Adipocyte (in vitro differentiated cells): ENCODE measurements around the gene SLC25A39.
"Not testable (repeated sequence)": the region's sequence is repeated elsewhere in the genome, so short reads cannot be mapped to it uniquely, and the experiment has no call there.

ENCODE experiments used
- DNase-seq: peaks from one replicate; pipeline ENCODE4 v3.0.0-alpha.2; 2015; ENCODE audit warnings: low read depth
- H3K27me3 ChIP-seq: replicated peaks from 2 replicates; pipeline ENCODE4 v1.7.0; 2013; ENCODE audit warnings: mild to moderate bottlenecking, low read length, moderate library complexity; ENCODE audit not compliant: control insufficient read depth, insufficient read depth
- H3K36me3 ChIP-seq: 2 replicates; pipeline ENCODE4 v1.7.0; 2013; ENCODE audit warnings: low read length, mild to moderate bottlenecking, moderate library complexity; ENCODE audit not compliant: control insufficient read depth, insufficient read depth, severe bottlenecking
- H3K4me1 ChIP-seq: 2 replicates; pipeline ENCODE4 v1.7.0; 2013; ENCODE audit warnings: mild to moderate bottlenecking, low read length, moderate library complexity; ENCODE audit not compliant: control insufficient read depth, insufficient read depth
- H3K4me3 ChIP-seq: 2 replicates; pipeline ENCODE4 v1.7.0; 2013; ENCODE audit warnings: mild to moderate bottlenecking, low read length, moderate library complexity
- H3K9ac ChIP-seq: 2 replicates; pipeline ENCODE4 v1.7.0; 2013; ENCODE audit warnings: mild to moderate bottlenecking, low read length, moderate library complexity
- H3K9me3 ChIP-seq: 2 replicates; pipeline ENCODE4 v1.7.0; 2013; ENCODE audit warnings: mild to moderate bottlenecking, low read length, moderate library complexity; ENCODE audit not compliant: control insufficient read depth

SLC25A39 gene

DNA sequence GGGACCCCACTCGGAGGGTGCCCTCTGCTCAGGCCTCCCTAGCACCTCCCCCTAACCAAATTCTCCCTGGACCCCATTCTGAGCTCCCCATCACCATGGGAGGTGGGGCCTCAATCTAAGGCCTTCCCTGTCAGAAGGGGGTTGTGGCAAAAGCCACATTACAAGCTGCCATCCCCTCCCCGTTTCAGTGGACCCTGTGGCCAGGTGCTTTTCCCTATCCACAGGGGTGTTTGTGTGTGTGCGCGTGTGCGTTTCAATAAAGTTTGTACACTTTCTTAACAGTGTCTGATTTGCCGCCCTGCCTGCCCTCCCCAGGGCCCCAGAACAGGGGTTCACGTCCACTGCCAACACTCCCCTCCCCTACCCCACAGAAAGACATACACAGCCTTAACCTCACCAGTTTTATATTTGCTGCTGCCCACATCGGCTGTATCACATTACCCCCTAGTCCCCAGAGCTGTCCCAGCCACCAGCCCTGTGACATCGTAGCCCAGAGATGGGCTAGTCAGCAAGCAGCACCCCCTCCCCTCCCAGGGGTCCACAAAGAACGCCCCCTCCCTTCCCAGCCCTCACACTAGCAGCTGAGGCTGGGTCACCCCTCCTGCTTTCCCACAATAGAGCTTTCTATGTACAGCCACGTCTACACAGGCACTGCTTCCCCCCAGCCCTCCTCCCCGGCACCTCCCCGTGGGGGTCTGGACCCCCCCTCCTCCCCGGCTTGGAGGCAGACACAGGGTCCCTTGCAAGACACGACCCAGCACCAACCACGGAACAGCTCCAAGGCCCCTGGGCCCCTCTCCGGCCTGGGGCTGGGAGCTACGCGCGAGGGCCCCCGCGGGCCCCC lies 28.4 kb upstream of the SLC25A39 start:
- Histone ChIP-seq H3K9me3 (no peaks in the 10 kb centered on the region), H3K4me3 (peak overlapping the region; percentile 41), H3K36me3 (peaks cover 28% of the 10 kb centered on the region), H3K4me1 (peaks cover 4% of the 10 kb centered on the region), H3K9ac (peak overlapping the region; percentile 25), H3K27me3 (no peaks in the 10 kb centered on the region)
- DNase-seq: no peak

DNA sequence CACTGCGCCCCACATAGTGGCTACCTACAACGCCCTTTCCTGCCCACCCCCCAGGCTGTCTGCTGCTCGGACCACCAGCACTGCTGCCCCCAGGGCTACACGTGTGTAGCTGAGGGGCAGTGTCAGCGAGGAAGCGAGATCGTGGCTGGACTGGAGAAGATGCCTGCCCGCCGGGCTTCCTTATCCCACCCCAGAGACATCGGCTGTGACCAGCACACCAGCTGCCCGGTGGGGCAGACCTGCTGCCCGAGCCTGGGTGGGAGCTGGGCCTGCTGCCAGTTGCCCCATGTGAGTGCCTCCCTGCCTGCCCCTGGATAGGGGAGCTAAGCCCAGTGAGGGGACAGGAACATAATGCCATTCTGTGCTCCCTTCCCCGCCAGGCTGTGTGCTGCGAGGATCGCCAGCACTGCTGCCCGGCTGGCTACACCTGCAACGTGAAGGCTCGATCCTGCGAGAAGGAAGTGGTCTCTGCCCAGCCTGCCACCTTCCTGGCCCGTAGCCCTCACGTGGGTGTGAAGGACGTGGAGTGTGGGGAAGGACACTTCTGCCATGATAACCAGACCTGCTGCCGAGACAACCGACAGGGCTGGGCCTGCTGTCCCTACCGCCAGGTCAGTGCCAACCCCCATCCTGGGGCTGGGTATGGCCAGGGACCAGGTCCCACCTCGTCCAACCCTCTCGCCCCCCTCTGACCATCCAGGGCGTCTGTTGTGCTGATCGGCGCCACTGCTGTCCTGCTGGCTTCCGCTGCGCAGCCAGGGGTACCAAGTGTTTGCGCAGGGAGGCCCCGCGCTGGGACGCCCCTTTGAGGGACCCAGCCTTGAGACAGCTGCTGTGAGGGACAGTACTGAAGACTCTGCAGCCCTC lies 27.6 kb upstream of the SLC25A39 start:
- Histone ChIP-seq H3K4me1 (peaks cover 4% of the 10 kb centered on the region), H3K27me3 (no peaks in the 10 kb centered on the region), H3K9me3 (no peaks in the 10 kb centered on the region), H3K4me3 (no peak overlapping the region), H3K36me3 (peaks cover 28% of the 10 kb centered on the region), H3K9ac (no peak overlapping the region)
- DNase-seq: no peak

DNA sequence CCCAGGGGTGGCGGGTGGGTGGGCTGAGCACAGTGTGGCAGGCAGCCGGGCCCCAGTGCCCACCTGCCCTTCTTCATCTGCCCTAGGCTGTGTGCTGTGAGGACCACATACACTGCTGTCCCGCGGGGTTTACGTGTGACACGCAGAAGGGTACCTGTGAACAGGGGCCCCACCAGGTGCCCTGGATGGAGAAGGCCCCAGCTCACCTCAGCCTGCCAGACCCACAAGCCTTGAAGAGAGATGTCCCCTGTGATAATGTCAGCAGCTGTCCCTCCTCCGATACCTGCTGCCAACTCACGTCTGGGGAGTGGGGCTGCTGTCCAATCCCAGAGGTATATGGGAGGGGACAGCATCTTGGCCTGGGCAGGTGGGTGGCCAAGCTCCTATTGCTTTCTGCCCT lies 26.8 kb upstream of the SLC25A39 start:
- H3K4me1 ChIP-seq: peaks cover 4% of the 10 kb centered on the region
- H3K36me3 ChIP-seq: peaks cover 28% of the 10 kb centered on the region
- H3K9me3 ChIP-seq: no peaks in the 10 kb centered on the region
- DNase-seq: no peak
- no peak overlapping the region for H3K4me3 ChIP-seq
- no peaks in the 10 kb centered on the region for H3K27me3 ChIP-seq
- no peak overlapping the region for H3K9ac ChIP-seq

DNA sequence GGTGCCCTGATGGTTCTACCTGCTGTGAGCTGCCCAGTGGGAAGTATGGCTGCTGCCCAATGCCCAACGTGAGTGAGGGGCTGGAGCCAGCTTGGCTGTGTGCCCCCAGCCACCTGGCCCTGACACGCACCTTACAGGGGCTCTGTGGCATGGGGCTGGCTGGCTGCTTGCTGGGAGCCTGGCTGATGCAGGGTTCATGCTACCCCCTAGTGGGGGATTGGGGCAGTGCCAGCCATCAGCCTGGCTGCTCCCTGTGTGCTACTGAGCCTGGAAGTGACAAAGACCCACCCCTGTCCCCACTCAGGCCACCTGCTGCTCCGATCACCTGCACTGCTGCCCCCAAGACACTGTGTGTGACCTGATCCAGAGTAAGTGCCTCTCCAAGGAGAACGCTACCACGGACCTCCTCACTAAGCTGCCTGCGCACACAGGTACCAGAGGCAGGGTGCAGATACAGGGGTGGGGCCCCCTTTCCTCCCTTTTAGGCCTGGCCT lies 26.2 kb upstream of the SLC25A39 start:
- Histone ChIP-seq H3K4me3 (no peak overlapping the region), H3K36me3 (peaks cover 28% of the 10 kb centered on the region)
- peak; percentile 73 for DNase-seq

DNA sequence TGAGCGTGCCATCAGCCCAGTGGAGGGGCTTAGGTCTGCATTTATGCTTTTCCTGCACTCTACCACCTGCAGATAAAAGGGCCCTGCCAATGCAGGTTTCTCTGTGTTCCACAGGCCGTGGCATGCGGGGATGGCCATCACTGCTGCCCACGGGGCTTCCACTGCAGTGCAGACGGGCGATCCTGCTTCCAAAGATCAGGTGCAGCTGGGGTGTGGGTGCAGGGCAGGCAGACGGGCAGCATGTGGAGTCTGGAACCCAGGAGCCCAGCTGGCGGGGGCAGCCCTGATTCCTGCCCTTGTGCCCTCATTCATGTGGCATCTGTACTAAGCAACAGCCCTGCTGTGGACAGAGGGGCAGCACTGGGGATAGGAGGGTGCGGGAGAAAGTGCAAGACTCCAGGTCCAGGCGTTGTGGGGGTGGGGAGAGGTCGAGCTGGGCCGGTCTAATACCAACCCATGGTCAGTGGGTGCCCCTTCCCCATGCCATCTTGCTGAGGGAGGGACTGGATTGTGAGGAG lies 25.0 kb upstream of the SLC25A39 start:
- no peak for DNase-seq
- H3K4me3 ChIP-seq: no peak overlapping the region
- no peak overlapping the region for H3K9ac ChIP-seq
- H3K9me3 ChIP-seq: no peaks in the 10 kb centered on the region
- peaks cover 4% of the 10 kb centered on the region for H3K4me1 ChIP-seq
- H3K36me3 ChIP-seq: peaks cover 28% of the 10 kb centered on the region
- no peaks in the 10 kb centered on the region for H3K27me3 ChIP-seq

More for the DNA sequence above, 26.2 kb upstream of the SLC25A39 start:
- H3K9me3 ChIP-seq: no peaks in the 10 kb centered on the region
- H3K27me3 ChIP-seq: no peaks in the 10 kb centered on the region
- peaks cover 4% of the 10 kb centered on the region for H3K4me1 ChIP-seq
- no peak overlapping the region for H3K9ac ChIP-seq

DNA sequence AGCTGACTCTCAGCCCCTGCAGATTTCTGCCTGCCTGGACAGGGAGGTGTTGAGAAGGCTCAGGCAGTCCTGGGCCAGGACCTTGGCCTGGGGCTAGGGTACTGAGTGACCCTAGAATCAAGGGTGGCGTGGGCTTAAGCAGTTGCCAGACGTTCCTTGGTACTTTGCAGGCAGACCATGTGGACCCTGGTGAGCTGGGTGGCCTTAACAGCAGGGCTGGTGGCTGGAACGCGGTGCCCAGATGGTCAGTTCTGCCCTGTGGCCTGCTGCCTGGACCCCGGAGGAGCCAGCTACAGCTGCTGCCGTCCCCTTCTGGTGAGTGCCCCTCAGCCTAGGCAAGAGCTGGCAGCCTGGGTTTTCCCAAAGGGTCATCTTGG lies 24.4 kb upstream of the SLC25A39 start:
- Histone ChIP-seq H3K9me3 (no peaks in the 10 kb centered on the region), H3K27me3 (no peaks in the 10 kb centered on the region), H3K36me3 (peaks cover 28% of the 10 kb centered on the region), H3K9ac (no peak overlapping the region), H3K4me1 (peaks cover 7% of the 10 kb centered on the region), H3K4me3 (no peak overlapping the region)
- no peak for DNase-seq

DNA sequence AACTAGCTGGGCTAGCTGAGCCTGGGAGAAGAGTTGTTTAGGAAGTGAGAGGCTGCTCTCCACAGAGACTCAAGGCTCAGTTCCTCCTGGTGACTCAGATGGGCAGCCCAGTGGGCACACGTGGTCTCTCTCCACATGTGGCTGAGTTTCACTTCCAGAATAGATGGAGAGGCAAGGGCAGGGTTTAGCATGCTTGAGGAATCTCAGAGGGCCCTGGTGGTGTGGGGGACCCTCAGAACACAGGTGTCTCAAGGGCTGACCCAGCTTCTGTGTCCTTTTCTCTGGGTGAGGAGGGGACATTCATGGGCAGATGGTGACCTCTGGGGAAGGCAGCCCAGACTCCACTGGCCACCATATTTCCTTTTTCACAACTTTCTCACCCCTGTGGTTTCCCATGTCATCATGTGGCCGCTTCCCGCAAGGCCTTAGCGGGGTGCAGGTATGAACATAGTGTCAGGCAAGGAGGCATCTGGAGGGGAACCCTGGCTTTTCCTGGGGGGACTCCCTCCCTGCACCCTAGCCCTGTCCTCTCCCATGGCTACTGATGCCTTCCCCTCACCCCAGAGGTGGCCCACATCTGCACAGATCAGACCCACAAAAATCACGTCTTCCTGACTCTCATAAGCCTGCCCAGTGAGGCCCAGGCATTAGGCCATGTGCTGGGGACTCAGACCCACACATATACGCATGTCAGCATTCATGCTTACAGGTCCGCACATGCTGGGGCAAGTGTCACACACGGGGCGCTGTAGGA lies 23.8 kb upstream of the SLC25A39 start:
- Histone ChIP-seq H3K36me3 (peaks cover 28% of the 10 kb centered on the region), H3K4me3 (no peak overlapping the region), H3K9ac (no peak overlapping the region), H3K4me1 (peaks cover 7% of the 10 kb centered on the region), H3K9me3 (no peaks in the 10 kb centered on the region), H3K27me3 (no peaks in the 10 kb centered on the region)
- DNase-seq: peak; percentile 59

DNA sequence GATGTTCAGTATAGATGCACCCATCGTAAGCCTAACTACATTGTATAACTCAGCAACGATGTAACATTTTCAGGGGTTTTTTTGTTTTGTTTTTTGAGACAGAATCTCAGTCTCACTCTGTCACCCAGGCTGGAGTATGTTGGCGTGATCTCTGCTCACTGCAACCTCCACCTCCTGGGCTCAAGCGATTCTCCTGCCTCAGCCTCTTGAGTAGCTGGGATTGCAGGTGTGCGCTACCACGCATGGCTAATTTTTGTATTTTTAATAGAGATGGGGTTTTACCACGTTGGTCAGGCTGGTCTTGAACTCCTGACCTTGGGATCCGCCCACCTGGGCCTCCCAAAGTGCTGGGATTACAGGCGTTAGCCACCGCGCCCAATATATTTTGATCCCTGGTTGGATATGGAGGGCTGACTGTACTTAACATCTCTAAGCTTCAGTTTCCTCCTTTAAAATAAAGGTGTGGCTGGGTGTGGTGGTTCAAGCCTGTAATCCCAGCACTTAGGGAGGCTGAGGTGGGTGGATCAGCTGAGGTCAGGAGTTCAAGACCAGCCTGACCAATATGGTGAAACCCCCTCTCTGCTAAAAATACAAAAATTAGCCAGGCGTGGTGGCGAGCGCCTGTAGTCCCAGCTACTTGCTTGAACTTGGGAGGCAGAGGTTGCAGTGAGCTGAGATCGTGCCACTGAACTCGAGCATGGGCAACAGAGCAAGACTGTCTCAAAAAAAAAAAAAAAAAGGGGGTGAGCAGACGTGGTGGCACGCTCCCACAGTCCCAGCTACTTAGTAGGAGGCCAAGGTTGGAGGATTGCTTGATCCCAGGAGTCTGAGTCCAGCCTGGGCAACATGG lies 22.8 kb upstream of the SLC25A39 start:
- not testable (repeated sequence) for H3K27me3 ChIP-seq, DNase-seq, H3K4me1 ChIP-seq, H3K9me3 ChIP-seq, H3K4me3 ChIP-seq, H3K9ac ChIP-seq
- peaks cover 20% of the 10 kb centered on the region for H3K36me3 ChIP-seq

DNA sequence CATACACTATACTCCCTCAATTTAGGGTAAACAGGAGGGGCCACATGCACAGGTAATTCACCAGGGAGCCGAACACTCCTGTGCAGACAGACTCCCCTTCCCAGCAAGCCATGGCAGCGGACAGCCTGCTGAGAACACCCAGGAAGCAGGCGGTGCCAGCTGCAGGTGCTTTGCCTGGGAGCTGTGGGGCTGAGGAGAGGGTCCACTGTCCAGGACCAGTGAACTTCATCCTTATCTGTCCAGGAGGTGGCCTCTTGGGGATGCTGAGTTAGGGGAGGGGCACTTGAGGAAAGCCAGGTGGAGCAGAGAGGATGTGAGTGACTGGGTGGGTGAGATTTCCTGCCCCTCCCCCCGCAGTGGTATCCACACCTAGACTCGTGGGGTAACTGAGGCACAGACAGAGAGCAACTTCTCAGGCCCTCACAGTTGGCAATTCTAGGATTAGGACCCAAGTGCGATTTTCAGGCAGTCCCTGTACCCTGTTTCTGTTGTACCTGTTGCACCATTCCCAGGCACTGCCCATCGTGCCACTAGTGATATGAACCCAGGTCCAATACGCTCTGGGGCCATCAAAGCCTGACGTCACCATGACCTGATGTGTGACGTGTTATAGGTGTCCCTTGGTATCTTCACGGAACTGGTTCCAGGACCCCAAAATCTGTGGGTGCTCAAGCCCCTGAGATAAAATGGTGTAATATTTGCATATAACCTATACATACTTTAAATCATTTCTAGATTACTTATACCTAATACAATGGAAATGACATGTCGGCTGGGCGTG lies 21.6 kb upstream of the SLC25A39 start:
- Histone ChIP-seq H3K9ac (peak overlapping the region; percentile 95), H3K9me3 (no peaks in the 10 kb centered on the region), H3K4me1 (peaks cover 7% of the 10 kb centered on the region), H3K36me3 (peaks cover 9% of the 10 kb centered on the region), H3K27me3 (no peaks in the 10 kb centered on the region), H3K4me3 (peak overlapping the region; percentile 95)
- DNase-seq: no peak
